Inflammatory macrophage treated with lipopolysaccharide for 4 hours (primary cell): ENCODE results near the gene TBC1D4.
A peak's percentile ranks its signal among the peaks of the same experiment; 100 is the strongest.

Source experiments
- DNase-seq: peaks from one replicate; pipeline ENCODE4 v3.0.0-alpha.2; 2020

Gene TBC1D4

GRCh38 chr13:75383064-75383715 lies 98.8 kb downstream of the TBC1D4 start:
- DNase-seq, result no peak

- no peak for DNase-seq
Measured at GRCh38 chr13:75378301-75378700, 103.7 kb downstream of the TBC1D4 start.

DNA sequence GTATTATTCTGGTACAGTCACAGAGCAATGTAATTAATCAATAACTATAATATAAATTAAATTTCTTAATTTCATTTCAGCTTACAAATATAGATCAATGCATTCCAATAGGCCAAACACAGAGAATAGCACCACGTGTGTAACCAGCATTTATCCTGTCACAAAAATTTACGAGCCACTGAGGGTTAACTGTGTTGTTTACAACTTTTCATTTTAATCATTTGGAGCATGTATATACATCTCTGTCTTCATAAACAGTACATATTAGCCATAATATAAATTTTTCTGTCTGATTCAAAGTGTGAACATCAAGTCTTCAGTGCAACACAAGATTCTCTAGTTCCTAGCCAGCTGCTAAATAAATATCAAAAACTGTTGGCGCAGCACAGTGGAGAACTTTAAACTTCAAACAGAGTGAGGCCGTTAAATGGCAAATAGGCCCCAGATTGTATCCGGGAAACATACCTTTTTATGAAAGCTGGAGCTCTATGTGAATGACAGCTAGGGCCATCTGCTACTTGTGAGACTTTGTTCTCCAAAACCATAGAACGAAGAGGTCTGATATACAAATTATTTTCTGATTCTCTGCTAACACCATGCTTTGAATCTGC lies 105.1 kb downstream of the TBC1D4 start:
- no peak for DNase-seq

DNA sequence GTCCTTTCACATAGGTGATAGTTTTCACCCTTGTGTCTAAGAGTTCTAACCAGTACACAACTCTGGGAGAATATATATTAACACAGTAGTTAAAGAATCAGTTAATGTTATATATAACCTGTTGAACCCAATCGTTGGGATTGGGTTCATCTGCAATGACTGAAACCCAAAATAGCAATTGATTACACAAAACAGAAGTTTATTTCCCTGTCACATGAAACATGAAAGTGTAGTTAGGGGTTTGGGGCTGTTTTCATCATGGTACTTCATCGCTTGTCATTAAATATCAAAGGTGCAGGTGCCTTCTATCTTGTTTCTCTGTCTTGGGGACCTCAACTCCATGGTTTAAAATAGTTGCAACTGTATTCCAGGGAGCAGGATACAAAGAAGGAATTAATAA lies 106.6 kb downstream of the TBC1D4 start:
- no peak for DNase-seq

DNA sequence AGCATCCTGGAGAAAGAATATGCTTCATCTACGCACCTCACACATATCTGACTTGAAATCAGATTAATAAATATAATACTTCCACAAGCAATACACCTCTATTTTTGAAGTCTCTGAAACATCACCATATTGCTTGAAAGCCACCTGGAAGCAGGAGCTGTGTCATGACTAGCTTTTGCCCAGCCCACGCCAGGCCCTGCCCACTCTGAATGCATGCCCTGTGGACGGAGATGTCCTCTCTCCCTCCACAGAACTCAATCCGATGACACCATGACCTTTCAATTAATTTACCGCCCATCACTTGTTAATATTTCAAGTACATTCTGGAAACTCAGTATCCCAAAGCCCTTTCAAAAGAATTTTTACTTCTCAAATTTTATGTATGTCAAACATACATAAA lies 108.0 kb downstream of the TBC1D4 start:
- DNase-seq, result no peak

- no peak for DNase-seq
Measured at GRCh38 chr13:75372923-75373841, 108.8 kb downstream of the TBC1D4 start.

GRCh38 chr13:75372517-75372916 lies 109.5 kb downstream of the TBC1D4 start:
- DNase-seq, result peak; percentile 55

GRCh38 chr13:75371203-75371602 lies 110.8 kb downstream of the TBC1D4 start:
- DNase-seq, result no peak

- no peak for DNase-seq
Measured at GRCh38 chr13:75370774-75371173, 111.2 kb downstream of the TBC1D4 start.

DNA sequence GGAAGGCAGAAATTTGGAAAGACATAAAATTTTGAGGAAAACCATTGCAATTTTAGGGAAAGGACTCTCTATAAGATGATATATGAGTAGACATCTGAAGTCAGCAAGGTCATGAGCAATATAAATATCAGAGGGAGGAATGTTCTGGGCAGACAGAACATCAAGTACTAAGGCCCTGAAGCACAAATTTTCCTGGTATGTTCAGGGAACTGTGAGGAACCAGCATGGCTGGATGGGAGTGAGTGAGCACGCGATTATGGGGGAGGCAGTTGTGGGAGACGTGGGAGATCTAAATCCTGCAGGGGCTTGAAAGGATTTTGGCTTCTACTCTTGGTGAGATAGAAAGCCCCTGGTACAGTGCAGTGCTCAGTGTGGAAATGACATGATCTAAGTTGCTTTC lies 112.0 kb downstream of the TBC1D4 start:
- DNase-seq, result no peak

DNA sequence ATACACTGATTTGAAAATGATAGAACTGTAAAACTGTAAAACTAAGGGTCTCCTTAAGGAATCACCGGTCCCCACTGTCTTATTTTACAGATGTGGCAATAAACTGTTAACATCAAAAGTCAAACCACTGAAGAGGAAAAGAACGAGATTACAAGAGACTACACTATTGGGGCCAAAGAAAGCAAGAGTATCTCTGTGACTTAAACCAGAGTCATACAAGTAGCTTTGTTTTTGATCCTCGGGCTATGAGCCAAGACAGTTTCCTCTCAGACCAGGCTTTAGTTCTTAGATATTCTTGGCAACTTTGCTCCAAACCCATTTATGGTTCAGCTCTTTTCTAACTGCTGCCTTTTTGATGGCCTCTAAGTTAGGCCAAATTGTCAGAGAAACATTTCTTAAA lies 113.8 kb downstream of the TBC1D4 start:
- no peak for DNase-seq

GRCh38 chr13:75366380-75367280 lies 115.3 kb downstream of the TBC1D4 start:
- no peak for DNase-seq

- peak; percentile 74 for DNase-seq
Measured at GRCh38 chr13:75365724-75366173, 116.2 kb downstream of the TBC1D4 start.

DNA sequence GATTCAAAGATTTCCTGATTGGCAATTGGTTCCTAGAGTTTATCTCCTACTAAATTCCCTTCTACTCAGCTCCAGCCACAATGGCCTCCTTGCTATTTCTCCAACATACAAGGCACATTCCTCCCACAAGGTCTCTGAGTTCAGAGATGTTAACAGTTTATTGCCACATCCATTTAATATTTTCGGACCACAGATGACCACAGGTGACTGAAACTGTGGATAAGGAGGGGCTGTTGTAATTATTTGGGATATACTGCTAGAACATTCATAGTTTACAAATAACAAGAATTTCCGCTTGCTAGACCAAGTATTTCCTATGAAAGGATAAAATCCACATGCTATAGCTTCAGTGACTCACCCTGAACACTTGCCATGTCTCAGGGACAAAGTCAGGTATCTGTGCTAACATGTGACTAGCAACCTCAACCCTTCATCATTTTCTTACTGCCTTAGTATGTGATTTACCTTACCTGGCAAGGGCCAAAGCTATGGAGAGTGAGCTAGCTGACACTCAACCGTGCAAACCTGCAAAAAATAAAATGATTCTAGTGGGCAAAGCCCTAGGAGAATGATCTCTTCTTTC lies 117.7 kb downstream of the TBC1D4 start:
- DNase-seq, result no peak

DNA sequence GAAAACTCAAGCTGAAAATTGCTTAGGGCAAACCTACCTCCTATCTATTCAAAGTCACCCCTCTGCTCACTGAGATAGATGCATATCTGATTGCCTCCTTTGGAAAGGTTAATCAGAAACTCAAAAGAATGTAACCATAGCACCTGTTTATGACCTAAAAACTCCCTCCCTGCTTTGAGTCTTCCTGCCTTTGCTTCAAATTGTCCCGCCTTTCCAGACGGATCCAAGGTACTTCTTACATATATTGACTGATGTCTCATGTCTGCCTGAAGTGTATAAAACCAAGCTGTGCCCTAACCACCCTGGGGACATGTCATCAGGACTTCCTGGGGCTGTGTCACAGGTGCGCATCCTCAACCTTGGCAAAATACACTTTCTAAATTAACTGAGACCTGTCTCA lies 118.6 kb downstream of the TBC1D4 start:
- no peak for DNase-seq

GRCh38 chr13:75362026-75362425 lies 119.9 kb downstream of the TBC1D4 start:
- no peak for DNase-seq

DNA sequence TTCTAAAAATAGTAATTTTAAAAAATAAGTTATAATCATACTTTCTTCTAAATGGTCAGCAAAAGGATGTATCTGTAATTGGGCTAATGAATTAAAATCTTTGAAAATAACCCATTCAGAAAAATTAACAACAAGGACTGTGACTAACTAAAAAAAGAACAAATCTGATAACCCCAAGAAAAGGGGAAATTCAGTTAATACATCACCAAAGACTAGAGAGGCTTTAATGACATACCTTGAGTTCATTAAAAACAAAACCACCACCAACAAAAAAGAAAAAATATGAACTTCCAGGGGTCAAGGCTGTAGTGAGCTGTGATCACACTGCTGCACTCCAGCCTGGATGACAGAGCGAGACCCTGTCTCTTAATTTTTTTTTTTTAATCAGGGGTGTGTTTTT lies 121.8 kb downstream of the TBC1D4 start:
- DNase-seq, result no peak

- DNase-seq, result no peak
Measured at GRCh38 chr13:75359266-75359665, 122.7 kb downstream of the TBC1D4 start.

GRCh38 chr13:75357576-75358289 lies 124.2 kb downstream of the TBC1D4 start:
- peak; percentile 40 for DNase-seq

GRCh38 chr13:75356421-75356820 lies 125.5 kb downstream of the TBC1D4 start:
- DNase-seq, result no peak

GRCh38 chr13:75355609-75356008 lies 126.4 kb downstream of the TBC1D4 start:
- DNase-seq, result no peak

- no peak for DNase-seq
Measured at GRCh38 chr13:75353781-75354193, 128.2 kb downstream of the TBC1D4 start.
